B cell (primary cell): ENCODE data around the gene DSTYK. TPM values are rescaled to one million over a fixed set of nuclear protein-coding genes. Genes with fewer than 3 reads are reported as not detected.

Source experiments
- ATAC-seq: fragments of 200-7000 bp; cut with Tn5 transposase; one replicate; pipeline ENCODE4 v1.10.0; 2021; ENCODE audit warnings: low read depth, mild to moderate bottlenecking, moderate number of reproducible peaks, moderate library complexity
- CTCF ChIA-PET: fragments of 350-600 bp; sonication (Branson Sonifier 250); formaldehyde crosslinking; loops from one replicate; lab custom pipeline; 2021; ENCODE audit warnings: antibody characterized with exemption, inconsistent platforms; lab: Charles Lee
- POLR2A ChIA-PET: fragments of 350-600 bp; sonication (Branson Sonifier 250); formaldehyde crosslinking; loops from one replicate; lab custom pipeline; 2021; ENCODE audit warnings: antibody characterized with exemption; lab: Charles Lee
- DNase-seq: peaks from one replicate; pipeline ENCODE4 v3.0.0; 2013
- H2AFZ ChIP-seq: 2 replicates; pipeline ENCODE4 v1.6.1; 2012; ENCODE audit warnings: mild to moderate bottlenecking, low read depth, low read length; ENCODE audit not compliant: insufficient read depth, poor library complexity, severe bottlenecking
- H3K27ac ChIP-seq, 2 donors: 1 replicate in 1 of 2; 2 replicates in 1 of 2; pipeline ENCODE4 v1.5.1; 2012 to 2013; ENCODE audit warnings: low read length in 2 of 2, mild to moderate bottlenecking in 2 of 2, moderate library complexity in 1 of 2
- H3K27me3 ChIP-seq, 4 experiments: fragments of 200-600 bp in 1 of 4; sonication (generic) in 1 of 4; replicated peaks in 1 of 4; 1 replicate in 2 of 4; 2 replicates in 2 of 4; pipeline versions ENCODE4 v1.6.1 to v1.7.0; 2013 to 2016; ENCODE audit warnings: low read length in 3 of 4, mild to moderate bottlenecking in 2 of 4, mixed read lengths in 1 of 4, moderate library complexity in 1 of 4; ENCODE audit not compliant: insufficient read depth in 4 of 4, control insufficient read depth in 3 of 4; ENCODE audit errors: control extremely low read depth in 1 of 4
- H3K36me3 ChIP-seq, 2 experiments: replicated peaks in 1 of 2; 1 replicate in 1 of 2; 2 replicates in 1 of 2; pipeline versions ENCODE4 v1.6.1 to v1.7.1; 2013; ENCODE audit warnings: low read length in 1 of 2; ENCODE audit not compliant: insufficient read depth in 2 of 2, control insufficient read depth in 1 of 2; ENCODE audit errors: control extremely low read depth in 1 of 2, extremely low read depth in 1 of 2
- H3K4me1 ChIP-seq, 2 donors: fragments of 200-600 bp in 1 of 2; sonication (generic) in 1 of 2; 1 replicate in 1 of 2; 2 replicates in 1 of 2; pipeline versions ENCODE4 v1.5.1 to v1.6.1; 2013 to 2017; ENCODE audit warnings: low read length in 2 of 2; ENCODE audit not compliant: control insufficient read depth in 2 of 2, insufficient read depth in 2 of 2
- H3K4me2 ChIP-seq: replicated peaks from 2 replicates; pipeline ENCODE3; 2012; ENCODE audit warnings: mild to moderate bottlenecking, low read depth, low read length; ENCODE audit not compliant: poor library complexity, severe bottlenecking
- H3K4me3 ChIP-seq, 5 experiments: fragments of 200-600 bp in 1 of 5; sonication (generic) in 1 of 5; 1 replicate in 3 of 5; 2 replicates in 2 of 5; pipeline versions ENCODE4 v1.5.1 to v1.7.0; 2011 to 2016; ENCODE audit warnings: low read length in 4 of 5, mild to moderate bottlenecking in 4 of 5, low read depth in 2 of 5, control low read depth in 1 of 5, moderate library complexity in 1 of 5; ENCODE audit not compliant: insufficient read depth in 1 of 5; ENCODE audit errors: control extremely low read depth in 1 of 5, extremely low read depth in 1 of 5
- H3K79me2 ChIP-seq: fragments of 200-600 bp; sonication (generic); one replicate; pipeline ENCODE4 v1.6.0; 2016; ENCODE audit warnings: low read length; ENCODE audit not compliant: control insufficient read depth, insufficient read depth
- H3K9ac ChIP-seq: fragments of 200-600 bp; sonication (generic); 2 replicates; pipeline ENCODE4 v1.6.1; 2017; ENCODE audit warnings: mild to moderate bottlenecking, low read length, moderate library complexity
- H3K9me3 ChIP-seq, 3 donors: one replicate each; pipeline versions ENCODE4 v1.6.1 to v1.7.1; 2013; ENCODE audit warnings: low read length in 2 of 3; ENCODE audit not compliant: control insufficient read depth in 2 of 3, insufficient read depth in 1 of 3; ENCODE audit errors: control extremely low read depth in 1 of 3
- H4K20me1 ChIP-seq: 2 replicates; pipeline ENCODE4 v1.6.0; 2012; ENCODE audit warnings: mild to moderate bottlenecking, low read length; ENCODE audit not compliant: insufficient read depth, control insufficient read depth, poor library complexity, severe bottlenecking
- H3K27ac Mint-ChIP-seq: one replicate; pipeline ENCODE4 v1.8.0; 2021; ENCODE audit warnings: mixed read lengths
- H3K27me3 Mint-ChIP-seq: one replicate; pipeline ENCODE4 v1.8.0; 2021; ENCODE audit warnings: mixed read lengths
- H3K4me1 Mint-ChIP-seq: one replicate; pipeline ENCODE4 v1.8.0; 2021; ENCODE audit warnings: mixed read lengths
- H3K4me3 Mint-ChIP-seq: one replicate; pipeline ENCODE4 v1.8.0; 2021; ENCODE audit warnings: mixed read lengths
- H3K9me3 Mint-ChIP-seq: one replicate; pipeline ENCODE4 v1.8.0; 2022; ENCODE audit warnings: mixed read lengths; ENCODE audit not compliant: insufficient read depth
- CTCF ChIP-seq: fragments of 200-600 bp; IDR thresholded peaks from one replicate; pipeline ENCODE4 v1.8.0; 2022; ENCODE audit warnings: antibody characterized with exemption, mild to moderate bottlenecking
- EZH2 ChIP-seq: IDR thresholded peaks from 2 replicates; pipeline ENCODE4 v1.6.1; 2012; ENCODE audit warnings: borderline replicate concordance, low read depth, mild to moderate bottlenecking, moderate library complexity, low read length; ENCODE audit not compliant: insufficient read depth, poor library complexity, severe bottlenecking
- WGBS: methylation state at CpG from one replicate; pipeline ENCODE4 v1.1.5; 2013; ENCODE audit warnings: missing lambda C conversion rate; ENCODE audit not compliant: insufficient coverage; 5-methylcytosine and 5-hydroxymethylcytosine counted together
- intact Hi-C: fragments of 100-400 bp; cut with micrococcal nuclease; formaldehyde crosslinking; loops from one replicate; pipeline ENCODE4 v1.10.0; 2022
- polyA plus RNA-seq: library from polyadenylated mRNA; depleted of rRNA; stranded (reverse); fragments of >200 nt; gene quantifications from 2 replicates; pipeline ENCODE4 v1.2.3, GENCODE V29; 2012
- total RNA-seq, 2 donors: library from RNA; stranded (reverse); fragments of 120-200 nt in 1 of 2; gene quantifications; 1 replicate in 1 of 2; 2 replicates in 1 of 2; pipeline versions ENCODE4 v1.2.3 to v1.2.4, GENCODE V29; 2013 to 2022

DSTYK gene
- total and polyA plus RNA-seq, 2 donors (not counting 1 experiment from before 2014, with no cell fraction given) = 3.6 to 15.7 TPM

- intact Hi-C loops = loop anchor here (5.0 kb wide), 1 partner anchor 135 kb away; the partner anchor contains the start of gene RBBP5
- no peaks in the 10 kb centered on the region for H3K79me2 ChIP-seq
- no peak overlapping the region for H3K27ac Mint-ChIP-seq
- DNase-seq = no peak
- H2AFZ ChIP-seq = no peak overlapping the region
- H3K27me3 Mint-ChIP-seq = peaks cover 5% of the 10 kb centered on the region
- TF ChIP-seq EZH2 (no peak), CTCF (no peak)
- WGBS = 93% methylated on average over 2 of the region's 2 CpGs
- H3K4me3 Mint-ChIP-seq = no peak overlapping the region
- H3K4me1 ChIP-seq = peaks cover 0 to 4% of the 10 kb centered on the region in 2 donors
- ChIA-PET POLR2A (no interaction called here), CTCF (interaction anchor here (0.7 to 7.8 kb wide), 12 partner anchors 11 to 281 kb away, joined by 3 to 135 read pairs (median 10); partner anchors contain the start of genes NUAK2 and TMCC2)
- no peaks in the 10 kb centered on the region for H4K20me1 ChIP-seq
- no peak overlapping the region for H3K27ac ChIP-seq
- H3K9me3 ChIP-seq = peaks cover 0 to 3% (median 0%) of the 10 kb centered on the region in 3 donors
- no peaks in the 10 kb centered on the region for H3K9me3 Mint-ChIP-seq
- no peaks in the 10 kb centered on the region for H3K36me3 ChIP-seq
- ATAC-seq = no peak
- H3K4me2 ChIP-seq = no peak overlapping the region
- no peak overlapping the region for H3K9ac ChIP-seq
- H3K4me1 Mint-ChIP-seq = peaks cover 2% of the 10 kb centered on the region
- H3K27me3 ChIP-seq = peaks cover 0 to 14% (median 2%) of the 10 kb centered on the region in 4 experiments
- no peak overlapping the region for H3K4me3 ChIP-seq
Observed at GRCh38 chr1:205257735-205258134, 46.2 kb upstream of the DSTYK start.

GRCh38 chr1:205256951-205257625 lies 45.6 kb upstream of the DSTYK start:
- 93% methylated on average over 18 of the region's 19 CpGs for WGBS
- ATAC-seq = no peak
- CTCF ChIA-PET = interaction anchor here (0.6 to 7.8 kb wide), 41 partner anchors 11 to 465 kb away, joined by 3 to 135 read pairs (median 5); partner anchors contain the start of genes NUAK2 and TMCC2
- Histone ChIP-seq H3K27ac (no peak overlapping the region), H4K20me1 (no peaks in the 10 kb centered on the region), H3K79me2 (no peaks in the 10 kb centered on the region), H3K4me2 (no peak overlapping the region), H3K9me3 (peaks cover 0 to 3% (median 0%) of the 10 kb centered on the region in 3 donors), H3K27me3 (peaks cover 0 to 8% (median 0%) of the 10 kb centered on the region in 4 experiments), H3K9ac (no peak overlapping the region), H3K36me3 (no peaks in the 10 kb centered on the region), H3K4me1 (peaks cover 0 to 4% of the 10 kb centered on the region in 2 donors), H3K4me3 (no peak overlapping the region), H2AFZ (no peak overlapping the region)
- no peak for DNase-seq
- POLR2A ChIA-PET = no interaction called here
- intact Hi-C loops = loop anchor here (1.0 to 5.0 kb wide), 4 partner anchors 28 to 135 kb away; partner anchors contain the start of genes DSTYK and RBBP5
- H3K4me1 Mint-ChIP-seq = peaks cover 2% of the 10 kb centered on the region
- TF ChIP-seq EZH2 (no peak), CTCF (no peak)
- no peaks in the 10 kb centered on the region for H3K9me3 Mint-ChIP-seq
- peaks cover 5% of the 10 kb centered on the region for H3K27me3 Mint-ChIP-seq
- no peak overlapping the region for H3K27ac Mint-ChIP-seq
- H3K4me3 Mint-ChIP-seq = no peak overlapping the region
